Suppressor macrophage treated with lipopolysaccharide for 4 hours (primary cell): ENCODE data around the gene SFMBT1.
"Not testable (repeated sequence)": the region's sequence is repeated elsewhere in the genome, so short reads cannot be mapped to it uniquely, and the experiment has no call there.

ENCODE experiments used
- DNase-seq: peaks from one replicate; pipeline ENCODE4 v3.0.0-alpha.2; 2020

Gene SFMBT1

DNA sequence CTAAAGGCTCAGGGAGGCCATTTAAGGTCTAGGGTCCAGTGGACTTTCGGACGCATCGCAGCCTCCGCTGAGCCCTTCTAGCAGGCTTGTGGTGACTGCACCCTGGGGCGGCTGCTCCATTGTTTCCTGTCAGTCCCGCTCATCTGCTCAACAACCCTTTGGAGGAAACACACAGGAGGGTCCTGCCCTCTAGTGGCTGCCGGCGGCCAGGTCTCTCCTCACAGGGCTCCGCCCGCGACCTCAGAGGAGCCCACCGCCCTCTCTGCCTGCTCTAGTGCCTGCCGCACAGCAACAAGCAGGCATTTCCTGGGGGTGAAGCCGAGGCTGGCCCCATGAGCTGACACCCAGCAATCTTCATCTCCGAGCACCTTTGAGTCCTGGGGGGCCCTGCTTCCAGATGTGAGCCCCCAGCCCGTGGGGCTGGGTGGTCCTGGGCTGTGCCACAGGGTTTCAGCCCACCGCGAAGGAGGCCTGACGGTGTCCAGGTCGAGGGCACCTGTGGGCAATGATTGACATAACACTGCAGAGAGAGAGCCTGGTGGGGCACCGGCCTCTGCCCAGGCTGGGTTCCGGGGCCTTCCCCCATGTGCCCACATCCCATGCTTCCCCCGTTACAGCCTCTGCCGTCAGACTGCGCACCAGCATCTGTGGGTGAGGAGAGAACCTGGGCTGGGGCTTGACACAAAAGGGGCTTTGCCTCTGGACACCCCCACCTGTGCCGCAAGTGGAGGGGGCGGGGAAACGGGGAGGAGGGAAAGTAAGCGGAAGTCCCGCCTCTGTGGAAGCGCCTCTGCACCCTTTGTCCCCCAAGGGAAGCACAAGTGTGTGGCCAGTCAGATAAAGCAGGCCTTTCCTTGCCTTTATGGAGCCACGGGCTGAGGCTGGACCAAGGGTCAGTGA lies 27.0 kb upstream of the SFMBT1 start:
- DNase-seq = peak; percentile 84

DNA sequence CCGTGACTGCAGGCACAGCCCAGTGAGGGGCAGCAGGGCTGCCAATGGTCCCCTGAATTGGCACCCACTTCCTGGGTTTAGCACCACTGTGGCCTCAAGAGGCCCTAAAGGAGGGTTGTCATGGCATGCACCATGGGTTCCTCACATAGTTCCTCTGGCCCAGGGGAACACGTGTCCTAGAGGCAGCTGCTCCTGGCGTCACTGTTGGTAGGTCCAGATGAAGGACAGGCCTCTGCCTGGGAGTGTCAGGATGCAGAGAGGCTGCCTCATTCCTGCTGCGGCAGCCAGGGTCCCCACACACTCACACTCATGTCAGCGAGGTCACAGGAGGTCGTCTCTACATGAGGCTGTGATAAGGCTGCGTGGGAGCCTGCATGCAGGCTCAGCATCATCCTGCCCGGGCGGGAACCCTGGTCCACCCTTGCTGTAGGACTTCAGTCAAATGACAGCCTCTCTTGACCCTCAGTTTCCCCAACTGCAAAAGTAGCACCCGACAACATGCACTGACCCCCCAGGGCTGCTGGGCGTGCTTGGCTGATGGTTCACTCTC lies 26.1 kb upstream of the SFMBT1 start:
- no peak for DNase-seq

DNA sequence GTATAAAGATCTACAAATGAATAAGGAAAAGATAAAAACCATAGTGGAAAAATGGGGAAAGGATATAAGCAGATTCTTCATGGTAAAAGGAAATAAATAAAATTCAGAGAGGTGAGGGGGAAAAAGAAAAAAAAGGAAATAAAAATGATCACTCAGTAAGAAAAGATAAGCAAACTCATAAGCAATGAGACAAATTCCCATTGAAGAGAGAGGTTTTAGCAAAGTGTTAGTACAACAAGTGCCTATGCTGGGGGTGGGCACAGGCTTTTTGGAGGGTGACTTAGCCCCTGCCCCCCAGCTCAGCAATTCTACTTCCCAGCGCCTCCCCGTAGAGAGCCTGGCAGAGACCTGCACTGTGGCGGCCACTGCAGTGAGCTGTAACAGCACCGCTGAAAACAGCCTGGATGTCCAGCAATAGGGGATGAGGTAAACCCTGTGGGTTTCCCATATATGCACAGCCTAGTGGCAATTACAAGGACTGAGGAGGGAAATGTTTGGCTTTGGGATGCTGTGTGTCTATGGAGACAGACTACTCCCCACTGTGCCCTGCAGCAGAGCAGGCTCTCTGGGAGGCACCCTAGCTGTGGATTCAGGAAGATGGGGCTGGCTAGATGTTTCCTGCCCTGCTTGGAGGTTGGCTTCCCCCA lies 23.7 kb upstream of the SFMBT1 start:
- DNase-seq = no peak

DNA sequence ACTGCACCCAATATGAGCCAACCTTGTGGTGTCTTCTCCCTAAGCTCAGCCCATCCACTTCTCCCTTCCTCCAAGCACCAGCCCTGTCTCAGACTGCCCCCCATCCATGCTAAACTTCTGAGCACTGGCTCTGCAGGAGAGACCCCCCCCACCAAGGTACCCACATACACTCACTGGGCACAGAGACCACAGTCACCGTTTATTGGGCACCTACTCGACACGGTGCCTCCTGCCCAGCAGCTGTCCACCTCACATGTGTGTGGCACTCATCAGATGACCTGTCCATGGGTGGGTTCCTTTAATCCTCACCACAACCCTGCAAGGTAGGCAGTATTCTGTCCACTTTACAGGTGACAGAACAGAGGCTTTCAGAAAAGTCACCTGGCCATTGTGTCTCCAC lies 22.3 kb upstream of the SFMBT1 start:
- DNase-seq = no peak

DNA sequence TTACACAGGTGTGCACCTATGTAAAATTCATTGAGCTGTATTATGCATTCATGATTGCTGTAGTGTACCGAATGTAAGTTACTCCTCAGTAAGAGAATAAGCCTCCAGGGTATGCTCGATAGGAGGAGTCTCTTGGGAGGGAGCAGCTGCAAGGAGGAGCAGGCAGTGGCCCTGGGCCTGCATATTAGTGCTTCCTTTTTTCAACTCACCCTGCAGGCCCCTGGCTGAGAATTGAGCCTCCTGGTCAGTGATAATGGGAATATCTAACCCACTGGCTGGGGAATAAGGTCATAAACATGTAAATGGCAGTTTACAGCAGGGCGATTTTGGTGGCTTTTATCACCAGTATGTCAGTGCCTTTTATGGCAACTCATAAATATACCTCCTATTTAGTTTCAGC lies 21.7 kb upstream of the SFMBT1 start:
- DNase-seq = no peak

DNA sequence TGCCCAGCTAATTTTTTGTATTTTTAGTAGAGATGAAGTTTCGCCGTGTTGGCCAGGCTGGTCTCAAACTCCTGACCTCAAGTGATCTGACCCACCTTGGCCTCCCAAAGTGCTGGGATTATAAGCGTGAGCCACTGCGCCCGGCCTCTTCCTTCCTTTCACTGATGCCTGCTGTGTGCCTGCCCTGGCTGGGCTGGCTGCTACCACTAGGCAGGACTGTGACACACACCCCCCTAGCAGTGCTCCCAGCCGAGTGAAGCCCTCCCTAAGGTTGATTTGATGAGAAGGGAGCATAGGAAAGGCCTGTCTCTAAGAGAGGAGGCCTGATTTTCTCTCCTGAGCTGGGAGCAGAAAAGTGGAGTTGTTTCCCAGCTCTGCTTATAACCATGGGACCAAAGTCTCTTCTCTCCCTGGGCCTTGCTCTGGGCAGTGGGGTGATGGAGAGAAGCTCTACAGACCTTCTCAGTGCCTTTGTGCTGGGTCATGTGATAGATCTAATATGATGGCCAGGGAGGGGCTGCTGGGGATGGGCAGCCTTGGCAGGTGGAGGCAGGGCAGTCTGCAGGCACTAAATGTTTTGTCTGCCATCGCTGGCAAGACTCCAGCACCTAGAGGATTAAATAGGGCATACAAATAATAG lies 20.1 kb upstream of the SFMBT1 start:
- DNase-seq = no peak

DNA sequence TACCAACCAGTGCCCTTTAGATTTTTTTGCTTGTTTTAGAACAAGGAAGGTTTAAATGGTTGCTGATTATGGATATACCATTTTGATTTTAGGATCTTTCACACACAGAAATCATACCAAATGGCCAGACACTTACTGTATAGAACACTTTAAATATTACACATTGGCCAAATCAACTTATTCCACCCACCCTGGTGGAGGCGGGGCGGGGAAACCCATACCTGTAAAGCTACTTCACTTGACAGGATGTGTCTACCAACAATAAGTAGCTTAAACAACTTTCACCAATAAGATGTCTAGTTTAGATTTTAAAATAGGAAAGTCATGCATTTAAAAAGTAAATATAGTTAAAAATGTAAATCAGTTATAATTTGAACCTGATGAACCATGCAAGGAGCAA lies 17.0 kb upstream of the SFMBT1 start:
- DNase-seq = no peak

DNA sequence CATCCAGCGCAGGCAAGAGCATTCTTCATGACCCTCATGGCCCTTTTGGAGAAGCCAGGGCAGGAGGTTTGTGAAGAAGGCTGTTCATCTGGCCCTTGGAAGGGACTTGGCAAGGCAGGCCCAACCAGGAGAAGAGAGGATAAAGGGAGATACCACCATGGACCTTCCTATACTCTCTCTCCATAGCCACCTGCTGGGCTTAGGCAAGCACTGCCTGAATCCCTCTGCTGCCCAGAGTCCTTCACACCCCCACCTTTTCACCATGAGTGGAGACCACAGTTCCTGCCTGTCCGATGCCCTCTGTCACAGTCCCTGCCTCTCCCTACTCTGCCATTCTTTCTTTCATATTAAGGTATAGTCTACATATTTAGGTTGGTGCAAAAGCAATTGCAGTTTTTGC lies 10.6 kb upstream of the SFMBT1 start:
- DNase-seq = no peak

DNA sequence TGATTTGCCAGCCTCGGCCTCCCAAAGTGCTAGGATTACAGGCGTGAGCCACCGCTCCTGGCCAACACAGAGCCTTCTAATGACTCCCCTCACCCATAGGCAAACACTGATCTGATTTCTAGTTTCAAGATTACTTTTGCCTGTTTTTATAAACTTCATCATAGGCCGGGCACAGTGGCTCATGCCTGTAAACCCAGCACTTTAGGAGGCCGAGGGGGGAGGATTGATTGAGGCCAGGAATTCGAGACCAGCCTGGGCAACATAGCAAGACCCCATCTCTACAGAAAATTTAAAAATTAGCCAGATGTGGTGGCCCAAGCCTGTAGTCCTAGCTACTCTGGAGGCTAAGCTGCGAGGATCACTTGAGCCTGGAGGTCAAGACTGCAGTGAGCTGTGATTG lies 8.4 kb upstream of the SFMBT1 start:
- not testable (repeated sequence) for DNase-seq

DNA sequence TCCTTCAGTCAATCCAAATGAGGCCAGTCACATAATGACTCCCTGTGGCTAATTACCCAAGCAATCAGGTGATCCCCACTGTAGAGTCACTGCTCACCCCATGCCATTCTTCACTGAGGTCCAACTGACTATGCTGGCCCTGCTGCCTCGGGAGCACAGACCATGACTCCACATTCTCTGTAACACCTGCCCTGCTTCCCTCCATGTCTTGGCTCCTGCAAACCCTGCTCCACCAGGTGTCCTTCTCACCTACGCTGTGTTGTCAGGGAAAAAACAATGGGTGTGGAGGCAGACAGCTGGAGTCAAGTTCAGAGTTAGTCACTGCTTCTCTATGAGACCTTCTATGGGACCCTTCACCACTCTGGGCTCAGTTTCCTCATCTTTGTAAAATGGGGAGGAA lies 6.1 kb upstream of the SFMBT1 start:
- no peak for DNase-seq

DNA sequence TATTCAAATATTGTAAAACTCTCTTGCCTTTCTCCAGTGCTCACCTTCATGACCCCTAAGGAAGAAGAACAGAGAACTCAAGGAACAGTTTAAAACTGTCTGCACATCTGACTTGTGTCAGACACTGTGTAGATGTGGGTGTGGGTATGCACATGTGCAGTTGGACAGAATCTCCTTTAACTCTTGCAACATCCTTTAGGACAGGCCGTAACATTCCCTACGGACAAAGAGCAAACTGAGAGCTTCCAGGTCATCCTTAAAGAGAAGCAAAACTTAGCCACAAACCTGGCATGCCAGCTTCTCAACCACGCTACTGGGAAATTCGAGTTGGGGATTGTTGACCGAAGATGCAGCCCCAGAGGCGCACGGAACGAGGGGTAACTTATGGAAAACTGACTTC lies 4.1 kb upstream of the SFMBT1 start:
- DNase-seq = no peak

DNA sequence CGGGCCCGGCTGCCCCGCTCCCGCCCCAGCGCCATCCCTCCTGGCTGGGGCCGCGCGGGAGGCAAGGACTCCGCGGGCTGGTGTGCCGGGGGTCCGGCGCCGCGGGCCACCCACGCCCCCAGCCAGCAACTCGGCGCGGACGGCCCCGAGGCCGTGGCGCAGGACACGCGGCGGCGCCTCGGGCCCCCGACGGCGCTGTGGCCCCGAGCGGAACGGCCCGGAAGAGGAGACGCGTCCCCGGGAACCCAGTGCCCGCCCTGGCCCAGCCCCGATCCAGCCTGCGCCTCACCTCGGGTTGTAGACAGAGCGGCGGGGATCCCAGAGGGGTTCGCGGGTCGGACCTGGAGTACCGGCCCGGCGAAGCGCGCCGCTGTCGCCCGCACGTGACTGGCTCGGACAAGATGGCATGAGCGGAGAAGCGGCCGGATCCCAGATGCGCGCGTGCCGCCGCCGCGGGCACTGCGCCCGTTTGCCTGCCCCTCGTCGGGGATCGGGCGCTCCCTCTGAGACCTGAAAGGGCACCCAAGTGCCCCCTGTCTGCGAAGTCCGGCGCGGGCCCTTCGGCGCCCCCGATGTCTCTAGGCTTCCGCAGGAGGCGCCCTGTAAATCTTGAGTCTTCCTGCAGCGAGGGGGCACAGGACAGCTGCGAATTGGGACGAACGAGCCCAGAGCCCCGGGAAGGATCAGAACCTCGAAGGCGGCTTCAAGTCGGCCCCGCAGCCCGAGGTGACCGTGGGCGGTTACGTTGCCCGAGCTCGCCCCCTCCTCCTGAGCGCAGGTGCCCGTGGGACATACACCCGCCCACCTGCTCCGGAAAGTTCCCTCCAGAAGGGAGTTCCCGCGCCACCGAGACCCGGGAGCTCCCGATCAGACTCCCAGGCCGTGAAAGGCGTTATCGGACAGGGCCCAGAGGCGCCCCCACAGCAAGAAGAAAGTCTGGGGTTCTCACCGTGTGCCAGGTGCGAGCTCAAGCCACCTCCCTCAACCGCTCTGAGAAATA lies 598 bp upstream of the SFMBT1 start:
- peak; percentile 67 for DNase-seq

DNA sequence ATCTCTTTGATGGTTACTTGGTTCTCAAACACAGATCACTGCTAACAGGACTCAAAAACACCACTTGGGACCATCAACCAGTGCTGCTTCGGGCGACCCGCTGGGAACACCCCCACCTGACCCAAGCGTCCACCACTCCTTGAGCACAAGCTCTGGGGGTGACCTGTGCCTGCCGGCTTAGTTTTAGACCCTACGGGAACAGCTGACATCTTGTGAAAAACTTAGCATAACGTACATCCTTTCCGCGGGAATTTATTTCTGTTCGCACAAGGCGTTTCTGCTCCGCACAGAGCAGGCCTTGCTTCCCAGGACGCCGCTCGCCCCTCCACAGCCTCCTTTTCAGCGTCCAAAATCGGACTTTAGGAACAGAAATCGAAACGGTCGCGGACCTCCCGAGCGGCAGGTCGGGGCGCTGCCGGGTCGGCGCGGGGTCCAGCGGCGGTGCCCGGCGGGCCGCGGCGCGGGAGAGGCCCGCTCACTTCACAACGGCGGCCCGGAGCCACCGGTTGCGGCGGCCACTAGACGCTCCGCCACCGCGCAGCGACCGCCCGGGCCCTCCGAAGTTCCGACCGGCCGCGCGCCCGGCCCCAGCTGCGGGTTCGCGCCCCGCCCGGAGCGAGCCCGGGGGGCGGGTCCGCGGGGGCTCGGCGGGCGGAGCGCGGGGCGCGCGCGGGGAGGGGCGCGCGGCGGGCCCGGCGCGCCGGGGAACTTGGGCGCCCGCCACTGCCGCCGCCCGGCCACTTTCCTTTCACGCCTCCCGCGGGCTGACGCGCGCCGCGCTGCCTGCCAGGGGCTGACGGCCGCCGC lies 959 bp downstream of the SFMBT1 start:
- DNase-seq = peak; percentile 80

DNA sequence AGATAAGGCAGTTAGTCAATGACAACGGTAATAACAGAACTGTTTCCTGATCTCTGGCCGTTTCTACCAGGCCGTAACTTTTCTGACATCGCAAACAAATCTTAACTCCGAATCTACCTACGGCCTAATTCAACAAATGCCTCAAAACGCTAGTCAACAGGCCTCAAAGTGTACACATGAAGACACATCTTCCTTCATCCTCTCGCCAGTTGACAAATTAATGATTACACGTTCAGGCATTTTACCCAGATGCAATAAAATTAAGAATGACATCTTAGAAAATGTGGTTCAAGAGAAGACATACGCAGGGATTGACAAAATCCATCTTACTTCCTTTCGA lies 1.5 kb downstream of the SFMBT1 start:
- DNase-seq = no peak

DNA sequence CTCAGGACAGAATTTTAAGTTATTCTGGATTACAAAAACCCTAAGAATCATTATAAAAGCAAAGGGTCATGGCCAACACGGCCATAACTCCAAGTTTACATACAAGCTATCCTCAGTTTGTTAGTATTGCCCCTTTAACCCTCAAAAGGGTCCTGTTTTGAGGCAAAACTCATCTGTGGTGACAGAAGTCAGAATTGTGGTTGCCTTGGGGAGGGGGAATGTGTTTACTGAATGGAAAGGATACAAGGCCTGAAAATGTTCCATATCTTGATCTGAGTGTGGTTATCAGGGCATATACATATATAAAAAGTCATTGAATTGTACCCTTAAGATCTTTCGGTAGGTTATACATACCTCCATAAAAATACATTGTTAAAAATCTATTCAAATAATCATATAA lies 2.1 kb downstream of the SFMBT1 start:
- DNase-seq = no peak

DNA sequence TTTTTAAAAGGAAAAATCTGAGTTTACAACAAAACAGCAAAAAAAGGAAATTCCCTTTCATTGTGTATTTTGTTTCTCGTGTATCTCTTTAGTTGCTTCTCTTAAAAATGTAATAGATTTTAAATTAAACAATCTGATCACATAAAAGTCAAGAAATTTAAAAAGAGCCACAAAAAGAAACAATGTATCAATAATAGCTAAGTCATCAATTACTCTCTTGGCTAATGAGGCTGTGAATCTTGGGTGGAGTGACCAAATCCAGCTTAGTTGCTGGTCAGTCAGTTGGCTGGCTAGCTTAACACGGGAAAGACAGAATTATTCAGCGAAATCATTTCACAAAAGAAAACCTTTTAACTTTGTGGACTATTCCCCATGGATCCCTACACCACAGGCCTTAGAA lies 3.2 kb downstream of the SFMBT1 start:
- no peak for DNase-seq

DNA sequence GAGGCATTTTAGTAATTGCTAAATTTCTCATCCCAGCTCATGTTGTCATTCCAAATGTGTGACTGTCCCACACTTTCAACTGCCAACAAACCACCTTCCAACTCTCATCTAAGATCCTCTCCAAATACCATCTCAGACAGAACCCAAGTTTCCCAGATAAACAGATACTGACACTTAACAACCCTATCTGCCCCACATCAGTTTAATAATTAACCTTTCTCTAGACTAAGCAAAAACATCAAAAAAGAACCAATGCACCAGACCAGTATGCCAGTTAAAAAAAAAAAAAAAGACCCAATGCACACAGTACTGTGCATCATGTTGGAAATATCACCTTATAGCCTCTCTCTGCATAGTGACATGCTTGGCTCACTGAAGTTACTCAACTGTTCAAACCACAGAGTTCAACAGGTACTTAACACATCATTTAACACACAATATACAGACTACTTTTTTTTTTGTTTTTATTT lies 5.5 kb downstream of the SFMBT1 start:
- no peak for DNase-seq

DNA sequence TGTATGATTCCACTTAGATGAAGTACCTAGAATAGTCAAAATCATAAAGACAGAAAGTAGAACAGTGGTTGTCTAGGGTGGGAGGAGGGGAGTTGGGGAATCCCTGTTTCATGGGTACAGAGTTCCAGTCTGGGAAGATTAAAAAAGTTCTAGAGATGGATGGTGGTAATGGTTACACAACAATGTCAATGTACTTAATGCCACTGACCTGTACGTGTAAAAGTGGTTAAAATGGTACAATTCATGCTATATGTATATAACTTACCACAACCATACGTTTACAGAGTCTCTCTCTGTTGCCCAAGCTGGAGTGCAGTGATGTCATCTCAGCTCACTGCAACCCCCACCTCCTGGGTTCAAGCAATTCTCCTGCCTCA lies 6.5 kb downstream of the SFMBT1 start:
- no peak for DNase-seq

DNA sequence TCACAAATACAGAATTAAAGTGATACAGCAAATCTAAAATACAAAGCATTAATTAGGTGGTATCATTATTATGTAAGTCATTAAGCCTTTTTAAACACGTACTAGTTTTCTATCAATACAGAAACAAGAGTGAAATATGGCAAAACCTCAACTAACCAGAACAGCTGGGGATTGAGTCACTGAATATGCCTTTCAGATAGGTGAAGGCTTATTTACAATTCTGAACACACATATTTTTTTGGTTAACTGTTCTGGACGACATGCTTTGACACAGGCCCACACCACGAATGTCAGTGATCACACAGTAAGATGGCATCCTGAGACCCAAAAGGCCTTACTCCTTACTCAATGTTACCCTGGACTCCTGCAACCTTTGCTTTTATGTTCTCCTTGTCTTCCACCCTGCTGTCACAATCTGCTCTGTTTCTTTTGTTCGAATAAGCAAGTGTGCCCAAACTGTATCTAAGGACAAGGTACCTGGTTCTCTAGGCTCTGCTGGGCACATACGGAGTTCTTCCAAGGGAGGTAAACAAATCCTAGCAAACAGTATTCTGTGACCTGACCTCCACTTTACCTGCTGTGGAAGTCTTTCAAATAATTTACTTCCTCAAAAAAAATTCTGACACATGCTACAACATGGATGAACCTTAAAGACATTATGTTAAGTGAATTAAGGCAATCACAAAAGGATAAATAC lies 7.0 kb downstream of the SFMBT1 start:
- no peak for DNase-seq

DNA sequence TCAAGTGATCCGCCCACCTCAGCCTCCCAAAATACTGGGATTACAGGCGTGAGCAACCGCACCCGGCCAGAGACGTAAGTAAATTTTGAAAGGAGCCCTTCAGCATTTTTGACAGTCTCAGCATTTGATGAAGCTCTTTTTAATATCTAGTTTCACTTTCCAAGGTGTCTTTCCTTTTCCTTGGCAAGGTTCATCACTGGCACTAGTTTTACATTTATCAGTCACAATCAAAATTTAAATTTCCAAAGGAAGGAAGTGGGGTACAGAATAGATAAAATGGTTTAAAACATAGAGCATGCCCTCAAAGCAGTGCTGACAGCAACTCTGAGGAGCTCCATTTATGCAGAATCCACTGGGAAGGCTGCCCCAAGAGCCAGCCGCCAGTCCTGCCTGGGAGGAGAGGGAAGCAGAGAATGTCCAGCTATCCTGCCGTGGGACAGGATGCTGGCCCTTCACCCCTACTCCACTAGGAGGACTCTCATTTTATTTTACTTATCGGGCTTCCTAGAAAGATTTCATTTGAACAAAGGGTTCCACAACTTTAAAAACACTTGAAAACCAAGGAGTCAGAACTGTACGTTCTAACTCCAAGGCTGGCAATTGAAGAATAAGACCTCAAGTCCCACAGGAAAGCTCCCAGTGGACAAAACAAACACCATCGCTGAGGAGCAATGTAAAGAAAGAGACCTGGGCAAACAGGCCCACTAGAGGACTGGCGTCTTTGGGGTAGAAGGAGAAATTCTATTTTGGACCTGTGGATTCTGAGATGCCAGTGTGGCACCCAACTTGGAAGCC lies 9.9 kb downstream of the SFMBT1 start:
- no peak for DNase-seq
